ENCODE results near the gene GNA14. TPM values are rescaled to one million over a fixed set of nuclear protein-coding genes. Genes with fewer than 3 reads are reported as not detected.
A peak's percentile ranks its signal among the peaks of the same experiment; 100 is the strongest.

GNA14 gene
- total RNA-seq, 6 experiments from 2014 or later: 2.3 to 4.2 (median 3.8) TPM

GRCh38 chr9:77531400-77531799, 116.7 kb downstream of the GNA14 start:
- TF ChIP-seq POLR2A (IDR thresholded peaks at IDR 0.05): no peak
- intact Hi-C loops (cut with DNase I): no loop called here
- ATAC-seq (no peak), DNase-seq (no peak)
- Histone ChIP-seq H3K4me3 (no peak overlapping the region), H3K36me3 (no peaks in the 10 kb centered on the region), H3K27ac (no peak overlapping the region), H3K27me3 (no peaks in the 10 kb centered on the region), H3K9me3 (no peaks in the 10 kb centered on the region), H3K4me1 (no peaks in the 10 kb centered on the region)
- WGBS (ENCODE audit: insufficient coverage, low coverage, low lambda C conversion rate, missing lambda C conversion rate): 100% methylated on average over 4 of the region's 4 CpGs

- ATAC-seq: no peak
- H3K4me3 ChIP-seq: no peak overlapping the region
- 93% methylated on average over 2 of the region's 2 CpGs for WGBS (ENCODE audit: insufficient coverage, low coverage, low lambda C conversion rate, missing lambda C conversion rate)
These were observed 124.2 kb downstream of the GNA14 start for GRCh38 chr9:77523891-77524290.

GRCh38 chr9:77521091-77521490, 127.0 kb downstream of the GNA14 start:
- no peak overlapping the region for H3K4me3 ChIP-seq
- DNase-seq (peak in 2 of 3 donors; percentile 46 to 53), ATAC-seq (peak; percentile 39 to 72 (median 54))
- no peaks in the 10 kb centered on the region for H3K4me1 ChIP-seq
- no peaks in the 10 kb centered on the region for H3K9me3 ChIP-seq
- no peak overlapping the region for H3K27ac ChIP-seq
- TF ChIP-seq CTCF (IDR thresholded peaks at IDR 0.05): no peak
- TF ChIP-seq POLR2A (IDR thresholded peaks at IDR 0.05): no peak
- H3K36me3 ChIP-seq: no peaks in the 10 kb centered on the region
- intact Hi-C loops (cut with DNase I): no loop called here
- H3K27me3 ChIP-seq: no peaks in the 10 kb centered on the region
- WGBS (ENCODE audit: insufficient coverage, low coverage, low lambda C conversion rate, missing lambda C conversion rate): 28% methylated on average over 3 of the region's 3 CpGs

More at GRCh38 chr9:77523891-77524290, 124.2 kb downstream of the GNA14 start:
- no peak overlapping the region for H3K27ac ChIP-seq
- no peaks in the 10 kb centered on the region for H3K9me3 ChIP-seq
- no peaks in the 10 kb centered on the region for H3K27me3 ChIP-seq
- H3K36me3 ChIP-seq: no peaks in the 10 kb centered on the region
- no peaks in the 10 kb centered on the region for H3K4me1 ChIP-seq
- no peak for TF ChIP-seq CTCF (IDR thresholded peaks at IDR 0.05)
- TF ChIP-seq POLR2A (IDR thresholded peaks at IDR 0.05): no peak
- DNase-seq: no peak
- intact Hi-C loops (cut with DNase I): no loop called here

- intact Hi-C loops (cut with DNase I): no loop called here
- Histone ChIP-seq H3K27ac (no peak overlapping the region), H3K9me3 (no peaks in the 10 kb centered on the region), H3K4me1 (no peaks in the 10 kb centered on the region), H3K36me3 (no peaks in the 10 kb centered on the region), H3K4me3 (no peak overlapping the region), H3K27me3 (no peaks in the 10 kb centered on the region)
- DNase-seq (no peak), ATAC-seq (no peak)
- WGBS (ENCODE audit: insufficient coverage, low coverage, low lambda C conversion rate, missing lambda C conversion rate): 40% methylated on average over 1 of the region's 1 CpG
- TF ChIP-seq POLR2A (IDR thresholded peaks at IDR 0.05): no peak
- no peak for TF ChIP-seq CTCF (IDR thresholded peaks at IDR 0.05)
These were observed 129.4 kb downstream of the GNA14 start for GRCh38 chr9:77518688-77519087.

GRCh38 chr9:77516781-77517180, 131.3 kb downstream of the GNA14 start:
- no peaks in the 10 kb centered on the region for H3K27me3 ChIP-seq
- no peak overlapping the region for H3K4me3 ChIP-seq
- no peaks in the 10 kb centered on the region for H3K9me3 ChIP-seq
- no peaks in the 10 kb centered on the region for H3K36me3 ChIP-seq
- DNase-seq: no peak
- 54% methylated on average over 6 of the region's 6 CpGs for WGBS (ENCODE audit: insufficient coverage, low coverage, low lambda C conversion rate, missing lambda C conversion rate)
- TF ChIP-seq CTCF (IDR thresholded peaks at IDR 0.05) (no peak), POLR2A (IDR thresholded peaks at IDR 0.05) (no peak)
- no peak for ATAC-seq
- peaks cover 0 to 14% (median 1%) of the 10 kb centered on the region in 4 donors for H3K4me1 ChIP-seq
- intact Hi-C loops (cut with DNase I): no loop called here
- H3K27ac ChIP-seq: no peak overlapping the region

All from right lobe of liver (tissue), 6 donors.